ENCODE data around the gene PAOX. TPM values are rescaled to one million over a fixed set of nuclear protein-coding genes. Genes with fewer than 3 reads are reported as not detected.
A peak's percentile ranks its signal among the peaks of the same experiment; 100 is the strongest.
"Not testable (repeated sequence)": the region's sequence is repeated elsewhere in the genome, so short reads cannot be mapped to it uniquely, and the experiment has no call there.

Gene PAOX
- total and polyA plus RNA-seq, 4 donors = 2.1 to 11.3 (median 6.2) TPM

- WGBS, 2 donors = 18% methylated on average over 13 of the region's 46 CpGs; no CpG with 5 or more reads in 1 of the 2 donors
Measured at GRCh38 chr10:133424102-133424501, 45.0 kb downstream of the PAOX start.

GRCh38 chr10:133424601-133425000, 45.5 kb downstream of the PAOX start, which contains the start of gene SPRN:
Gene SPRN (minus strand): TSS chr10:133424625. CDS start chr10:133423681, 944 bp downstream.
- H3K4me1 ChIP-seq (ENCODE audit: control insufficient read depth in 1 of 2, insufficient read depth in 2 of 2, low read length in 2 of 2); H3K27ac ChIP-seq (ENCODE audit: low read depth in 1 of 2, low read length in 2 of 2); intact Hi-C loops (cut with DNase I); H3K27me3 ChIP-seq (ENCODE audit: control insufficient read depth in 1 of 2, insufficient read depth in 2 of 2, low read length in 1 of 2); H3K36me3 ChIP-seq (ENCODE audit: control insufficient read depth in 1 of 2, insufficient read depth in 2 of 2, low read length in 1 of 2); H3K9me3 ChIP-seq (ENCODE audit: control insufficient read depth, low read length); DNase-seq; ATAC-seq (ENCODE audit: low FRiP score): not testable (repeated sequence)
- 10 to 13% methylated on average over 10 to 15 of the region's 37 CpGs for WGBS, 2 donors
- H3K4me3 ChIP-seq (ENCODE audit: low read length in 2 of 2) = peak within 1 kb of the TSS in 1 of 2 donors; percentile 17

More at GRCh38 chr10:133424102-133424501, 45.0 kb downstream of the PAOX start:
- DNase-seq; intact Hi-C loops (cut with DNase I); H3K4me1 ChIP-seq (ENCODE audit: control insufficient read depth in 1 of 2, insufficient read depth in 2 of 2, low read length in 2 of 2); H3K36me3 ChIP-seq (ENCODE audit: control insufficient read depth in 1 of 2, insufficient read depth in 2 of 2, low read length in 1 of 2); H3K27me3 ChIP-seq (ENCODE audit: control insufficient read depth in 1 of 2, insufficient read depth in 2 of 2, low read length in 1 of 2); H3K27ac ChIP-seq (ENCODE audit: low read depth in 1 of 2, low read length in 2 of 2); ATAC-seq (ENCODE audit: low FRiP score); H3K9me3 ChIP-seq (ENCODE audit: control insufficient read depth, low read length); H3K4me3 ChIP-seq (ENCODE audit: low read length in 2 of 2): not testable (repeated sequence)

GRCh38 chr10:133429571-133429970, 50.5 kb downstream of the PAOX start:
- intact Hi-C loops (cut with DNase I); DNase-seq; H3K27ac ChIP-seq (ENCODE audit: low read depth in 1 of 2, low read length in 2 of 2); ATAC-seq (ENCODE audit: low FRiP score); H3K27me3 ChIP-seq (ENCODE audit: control insufficient read depth in 1 of 2, insufficient read depth in 2 of 2, low read length in 1 of 2); H3K4me3 ChIP-seq (ENCODE audit: low read length in 2 of 2); H3K9me3 ChIP-seq (ENCODE audit: control insufficient read depth, low read length); H3K36me3 ChIP-seq (ENCODE audit: control insufficient read depth in 1 of 2, insufficient read depth in 2 of 2, low read length in 1 of 2); H3K4me1 ChIP-seq (ENCODE audit: control insufficient read depth in 1 of 2, insufficient read depth in 2 of 2, low read length in 2 of 2): not testable (repeated sequence)
- WGBS, 2 donors = 86 to 88% methylated on average over 4 of the region's 4 CpGs

GRCh38 chr10:133431888-133432613, 53.0 kb downstream of the PAOX start:
- H3K36me3 ChIP-seq (ENCODE audit: control insufficient read depth in 1 of 2, insufficient read depth in 2 of 2, low read length in 1 of 2); H3K27me3 ChIP-seq (ENCODE audit: control insufficient read depth in 1 of 2, insufficient read depth in 2 of 2, low read length in 1 of 2); intact Hi-C loops (cut with DNase I); H3K4me3 ChIP-seq (ENCODE audit: low read length in 2 of 2); H3K4me1 ChIP-seq (ENCODE audit: control insufficient read depth in 1 of 2, insufficient read depth in 2 of 2, low read length in 2 of 2); H3K9me3 ChIP-seq (ENCODE audit: control insufficient read depth, low read length); DNase-seq; H3K27ac ChIP-seq (ENCODE audit: low read depth in 1 of 2, low read length in 2 of 2): not testable (repeated sequence)
- WGBS, 2 donors = 71 to 79% methylated on average over 4 to 6 of the region's 9 CpGs
- peak; percentile 19 for ATAC-seq (ENCODE audit: low FRiP score)

- H3K9me3 ChIP-seq (ENCODE audit: control insufficient read depth, low read length); H3K36me3 ChIP-seq (ENCODE audit: control insufficient read depth in 1 of 2, insufficient read depth in 2 of 2, low read length in 1 of 2); intact Hi-C loops (cut with DNase I); H3K27me3 ChIP-seq (ENCODE audit: control insufficient read depth in 1 of 2, insufficient read depth in 2 of 2, low read length in 1 of 2); H3K4me3 ChIP-seq (ENCODE audit: low read length in 2 of 2); DNase-seq; H3K27ac ChIP-seq (ENCODE audit: low read depth in 1 of 2, low read length in 2 of 2); H3K4me1 ChIP-seq (ENCODE audit: control insufficient read depth in 1 of 2, insufficient read depth in 2 of 2, low read length in 2 of 2): not testable (repeated sequence)
- peak; percentile 57 for ATAC-seq (ENCODE audit: low FRiP score)
- WGBS, 2 donors = 71 to 82% methylated on average over 4 to 8 of the region's 25 CpGs
Measured at GRCh38 chr10:133432789-133433188, 53.7 kb downstream of the PAOX start.

GRCh38 chr10:133438711-133439273, 59.7 kb downstream of the PAOX start:
- no peak for DNase-seq
- H3K4me1 ChIP-seq (ENCODE audit: control insufficient read depth in 1 of 2, insufficient read depth in 2 of 2, low read length in 2 of 2) = no peaks in the 10 kb centered on the region
- no peaks in the 10 kb centered on the region for H3K36me3 ChIP-seq (ENCODE audit: control insufficient read depth in 1 of 2, insufficient read depth in 2 of 2, low read length in 1 of 2)
- no peak overlapping the region for H3K4me3 ChIP-seq (ENCODE audit: low read length in 2 of 2)
- intact Hi-C loops (cut with DNase I) = no loop called here
- no peak for ATAC-seq (ENCODE audit: low FRiP score)
- H3K9me3 ChIP-seq (ENCODE audit: control insufficient read depth, low read length) = no peaks in the 10 kb centered on the region
- no peaks in the 10 kb centered on the region for H3K27me3 ChIP-seq (ENCODE audit: control insufficient read depth in 1 of 2, insufficient read depth in 2 of 2, low read length in 1 of 2)
- 67 to 68% methylated on average over 11 of the region's 11 CpGs for WGBS, 2 donors
- H3K27ac ChIP-seq (ENCODE audit: low read depth in 1 of 2, low read length in 2 of 2) = no peak overlapping the region

- WGBS, 2 donors = 87 to 90% methylated on average over 25 of the region's 25 CpGs
- DNase-seq (peak; percentile 43 to 60), ATAC-seq (ENCODE audit: low FRiP score) (no peak)
- no peaks in the 10 kb centered on the region for H3K9me3 ChIP-seq (ENCODE audit: control insufficient read depth, low read length)
- no peaks in the 10 kb centered on the region for H3K4me1 ChIP-seq (ENCODE audit: control insufficient read depth in 1 of 2, insufficient read depth in 2 of 2, low read length in 2 of 2)
- no peaks in the 10 kb centered on the region for H3K36me3 ChIP-seq (ENCODE audit: control insufficient read depth in 1 of 2, insufficient read depth in 2 of 2, low read length in 1 of 2)
- no peaks in the 10 kb centered on the region for H3K27me3 ChIP-seq (ENCODE audit: control insufficient read depth in 1 of 2, insufficient read depth in 2 of 2, low read length in 1 of 2)
- no peak overlapping the region for H3K27ac ChIP-seq (ENCODE audit: low read depth in 1 of 2, low read length in 2 of 2)
- no peak overlapping the region for H3K4me3 ChIP-seq (ENCODE audit: low read length in 2 of 2)
- intact Hi-C loops (cut with DNase I) = no loop called here
Measured at GRCh38 chr10:133439517-133440461, 60.7 kb downstream of the PAOX start.

GRCh38 chr10:133440633-133441285, 61.7 kb downstream of the PAOX start:
- DNase-seq (peak; percentile 38 to 55), ATAC-seq (ENCODE audit: low FRiP score) (no peak)
- no peaks in the 10 kb centered on the region for H3K4me1 ChIP-seq (ENCODE audit: control insufficient read depth in 1 of 2, insufficient read depth in 2 of 2, low read length in 2 of 2)
- intact Hi-C loops (cut with DNase I) = no loop called here
- H3K9me3 ChIP-seq (ENCODE audit: control insufficient read depth, low read length) = no peaks in the 10 kb centered on the region
- H3K36me3 ChIP-seq (ENCODE audit: control insufficient read depth in 1 of 2, insufficient read depth in 2 of 2, low read length in 1 of 2) = no peaks in the 10 kb centered on the region
- no peaks in the 10 kb centered on the region for H3K27me3 ChIP-seq (ENCODE audit: control insufficient read depth in 1 of 2, insufficient read depth in 2 of 2, low read length in 1 of 2)
- WGBS, 2 donors = 95 to 96% methylated on average over 16 to 18 of the region's 18 CpGs
- H3K4me3 ChIP-seq (ENCODE audit: low read length in 2 of 2) = no peak overlapping the region
- H3K27ac ChIP-seq (ENCODE audit: low read depth in 1 of 2, low read length in 2 of 2) = no peak overlapping the region

Data from aorta (tissue), 5 donors.